IPS DF 6.9 (cell line): ENCODE data around the gene ZBTB6.

Experiments used
- DNase-seq: peaks from one replicate; pipeline ENCODE4 v3.0.0-alpha.2; 2013; ENCODE audit warnings: low read depth, low spot score
- H3K27ac ChIP-seq: one replicate; pipeline ENCODE4 v1.5.1; 2013; ENCODE audit warnings: low read length, control low read depth
- H3K27me3 ChIP-seq: 2 replicates; pipeline ENCODE4 v1.6.1; 2013; ENCODE audit warnings: mild to moderate bottlenecking, low read length; ENCODE audit not compliant: control insufficient read depth, insufficient read depth
- H3K36me3 ChIP-seq: 2 replicates; pipeline ENCODE4 v1.6.1; 2013; ENCODE audit warnings: low read length; ENCODE audit not compliant: control insufficient read depth, insufficient read depth
- H3K4me1 ChIP-seq: 2 replicates; pipeline ENCODE4 v1.6.1; 2013; ENCODE audit warnings: low read length; ENCODE audit not compliant: control insufficient read depth, insufficient read depth
- H3K4me3 ChIP-seq: 2 replicates; pipeline ENCODE4 v1.5.1; 2013; ENCODE audit warnings: mild to moderate bottlenecking, low read length
- H3K9me3 ChIP-seq: 2 replicates; pipeline ENCODE4 v1.6.1; 2013; ENCODE audit warnings: low read length, inconsistent platforms; ENCODE audit not compliant: control insufficient read depth, insufficient read depth
- WGBS: extraction: QIAGEN DNeasy Blood & Tissue Kit; methylation state at CpG from one replicate; pipeline ENCODE4 v1.1.7; 2013; ENCODE audit warnings: mixed read lengths, missing lambda C conversion rate; ENCODE audit not compliant: insufficient read length, insufficient coverage; 5-methylcytosine and 5-hydroxymethylcytosine counted together

The ZBTB6 gene

DNA sequence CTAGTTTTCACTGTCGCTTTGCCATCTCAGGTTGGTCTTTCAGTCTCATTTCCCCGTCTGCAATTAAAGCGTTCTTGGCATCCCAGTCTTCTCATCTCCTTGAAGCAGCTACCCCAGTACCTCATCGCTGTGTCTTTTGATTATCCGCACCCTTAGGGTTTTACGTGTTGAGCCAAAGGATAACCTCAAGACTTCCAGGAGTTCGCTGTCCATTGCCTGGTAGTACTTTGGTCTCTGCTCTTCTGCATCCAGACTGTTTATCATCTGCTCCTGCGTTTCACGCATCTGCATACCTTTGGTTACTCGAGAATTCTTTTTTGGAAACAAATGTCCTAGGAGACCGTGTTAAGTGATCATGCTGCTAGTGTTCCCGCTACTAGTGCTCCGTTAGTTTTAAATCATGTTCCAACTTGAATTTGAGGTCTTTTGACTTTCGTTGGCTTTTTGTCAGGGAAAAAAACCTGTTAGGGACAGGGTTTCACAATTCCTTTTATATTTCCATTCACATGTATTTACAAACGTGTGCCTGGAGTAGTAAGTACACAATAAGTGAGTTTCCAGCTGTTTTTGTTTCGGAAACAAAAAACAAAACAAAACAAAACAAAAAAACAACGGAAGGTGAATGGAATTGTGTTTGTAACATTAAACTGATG lies 28.6 kb upstream of the ZBTB6 start:
- DNase-seq = no peak
- H3K9me3 ChIP-seq = no peaks in the 10 kb centered on the region

DNA sequence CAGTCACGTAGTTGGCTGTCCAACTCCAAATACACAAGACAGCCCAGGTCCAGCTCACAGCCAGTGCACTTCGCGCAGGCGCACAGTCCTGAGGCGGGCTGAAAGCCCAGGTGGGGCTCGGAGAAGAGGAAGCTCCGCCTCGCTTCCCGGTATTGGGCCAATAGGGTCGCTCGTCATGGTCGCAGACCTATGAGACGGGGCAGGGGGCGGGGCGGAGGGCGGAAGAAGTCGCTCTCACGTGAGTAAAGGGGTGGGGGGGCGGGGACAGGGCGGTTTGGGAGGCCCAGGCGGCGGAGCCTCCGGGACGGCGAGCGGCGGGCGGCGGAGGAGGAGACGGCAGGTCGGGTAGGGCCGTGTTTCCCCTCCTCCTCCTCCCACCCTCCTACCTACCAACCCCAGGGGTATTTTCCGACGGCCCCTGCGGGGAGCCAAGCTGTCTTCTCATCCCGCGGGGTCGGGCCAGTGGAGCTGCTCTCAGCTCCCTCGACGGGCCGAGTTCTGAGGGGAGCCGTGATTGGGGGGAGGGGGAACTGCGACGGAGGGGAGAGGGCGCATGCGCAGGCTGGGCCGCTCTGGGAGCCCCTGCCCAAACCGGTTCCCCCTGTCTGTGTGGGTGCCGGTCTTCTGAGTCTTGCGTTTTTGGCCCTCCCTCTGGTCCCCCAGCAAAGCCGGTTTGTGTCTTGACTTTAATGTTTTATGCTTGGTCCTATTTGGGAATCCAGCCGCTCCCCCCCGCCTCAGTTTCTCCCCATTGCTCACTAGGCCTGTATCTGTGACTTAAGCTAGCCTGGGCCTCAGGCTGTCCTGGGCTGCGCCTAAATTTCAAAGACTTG lies 27.8 kb upstream of the ZBTB6 start, which contains the start of gene RABGAP1:
Gene RABGAP1 (plus strand): TSS at position 272 of the 833 bp plus-strand sequence. CDS start 16,040 bp downstream, outside the sequence.
- H3K36me3 ChIP-seq = no peaks in the 10 kb centered on the region; the same call in 1 of the 2 replicates
- H3K4me3 ChIP-seq = peak within 1 kb of the TSS; percentile 78; the same call in 1 of the 2 replicates
- no peaks in the 10 kb centered on the region for H3K4me1 ChIP-seq
- DNase-seq = peak; percentile 96
- no peak within 1 kb of the TSS for H3K27ac ChIP-seq
- no peaks in the 10 kb centered on the region for H3K9me3 ChIP-seq
- H3K27me3 ChIP-seq = no peaks in the 10 kb centered on the region
- no CpG with 5 or more reads among the region's 54 CpGs for WGBS

More for the DNA sequence above, 28.6 kb upstream of the ZBTB6 start:
- no peaks in the 10 kb centered on the region; the same call in 1 of the 2 replicates for H3K36me3 ChIP-seq
- H3K27me3 ChIP-seq = no peaks in the 10 kb centered on the region
- H3K27ac ChIP-seq = no peak overlapping the region
- no peaks in the 10 kb centered on the region for H3K4me1 ChIP-seq
- WGBS = no CpG with 5 or more reads among the region's 17 CpGs
- peak overlapping the region; percentile 78; the same call in 1 of the 2 replicates for H3K4me3 ChIP-seq

DNA sequence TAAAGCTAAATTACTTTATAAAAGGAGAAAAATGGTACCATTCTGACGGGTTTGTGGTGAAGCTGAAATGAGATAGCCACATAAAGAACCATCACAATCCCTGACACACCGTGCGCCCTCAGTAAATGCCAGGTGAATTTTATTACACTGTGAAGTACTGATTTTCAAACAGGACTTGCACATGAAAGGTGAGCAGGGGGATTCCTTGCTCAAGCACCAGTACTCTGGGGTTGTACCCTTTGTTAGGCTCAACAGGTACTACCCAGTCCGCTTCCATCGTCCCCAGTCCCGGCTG lies 27.3 kb upstream of the ZBTB6 start:
- no peaks in the 10 kb centered on the region; the same call in 1 of the 2 replicates for H3K36me3 ChIP-seq
- no peaks in the 10 kb centered on the region for H3K9me3 ChIP-seq
- no peaks in the 10 kb centered on the region for H3K27me3 ChIP-seq
- H3K4me1 ChIP-seq = no peaks in the 10 kb centered on the region
- WGBS = no CpG with 5 or more reads among the region's 6 CpGs
- H3K27ac ChIP-seq = no peak overlapping the region
- H3K4me3 ChIP-seq = no peak overlapping the region; the same call in 1 of the 2 replicates
- no peak for DNase-seq

DNA sequence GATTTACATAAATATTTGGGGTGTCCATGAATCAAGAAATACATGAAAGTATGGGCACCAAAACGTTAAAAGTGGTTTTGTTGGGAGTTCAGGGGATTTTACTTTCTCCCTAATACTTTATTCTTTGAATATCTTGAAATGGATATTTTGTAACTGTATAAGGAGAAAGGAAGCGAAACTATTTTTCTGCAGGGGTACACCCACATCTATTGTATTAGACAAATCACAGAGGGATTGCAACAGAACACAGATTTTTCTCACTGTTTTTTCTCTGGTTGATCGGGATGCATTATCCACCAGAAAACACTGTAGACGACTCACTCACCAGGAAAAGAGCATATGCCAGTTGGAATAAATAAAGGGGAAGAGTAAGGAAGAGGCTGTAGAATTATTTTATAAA lies 26.5 kb upstream of the ZBTB6 start:
- no peak for DNase-seq
- no peak overlapping the region for H3K27ac ChIP-seq
- no peaks in the 10 kb centered on the region for H3K4me1 ChIP-seq
- no peaks in the 10 kb centered on the region; the same call in 1 of the 2 replicates for H3K36me3 ChIP-seq
- H3K27me3 ChIP-seq = no peaks in the 10 kb centered on the region
- H3K4me3 ChIP-seq = no peak overlapping the region
- no peaks in the 10 kb centered on the region for H3K9me3 ChIP-seq
- WGBS = no CpG with 5 or more reads among the region's 4 CpGs

DNA sequence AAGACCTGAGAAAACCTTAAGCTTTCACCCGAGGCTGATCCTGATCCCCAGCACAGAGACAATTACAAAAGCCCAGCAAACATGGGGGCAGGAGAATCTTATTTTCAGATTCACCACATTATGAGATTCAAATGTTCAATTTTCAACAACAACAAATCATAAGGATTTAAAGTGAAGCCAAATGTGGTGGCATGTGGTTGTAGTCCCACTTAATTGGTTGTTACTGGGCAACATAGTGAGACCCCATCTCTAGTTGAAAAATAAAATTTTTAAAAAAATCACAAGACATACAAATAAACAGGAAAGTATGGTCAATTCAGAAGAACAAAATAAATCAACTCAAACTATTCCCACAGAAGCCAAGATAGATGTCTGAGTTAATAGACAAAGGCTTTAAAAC lies 23.8 kb upstream of the ZBTB6 start:
- H3K4me3 ChIP-seq = no peak overlapping the region
- no peak for DNase-seq
- WGBS = no CpG with 5 or more reads among the region's 1 CpG
- H3K27me3 ChIP-seq = no peaks in the 10 kb centered on the region
- no peaks in the 10 kb centered on the region for H3K4me1 ChIP-seq
- no peaks in the 10 kb centered on the region for H3K36me3 ChIP-seq
- no peaks in the 10 kb centered on the region for H3K9me3 ChIP-seq
- no peak overlapping the region for H3K27ac ChIP-seq

DNA sequence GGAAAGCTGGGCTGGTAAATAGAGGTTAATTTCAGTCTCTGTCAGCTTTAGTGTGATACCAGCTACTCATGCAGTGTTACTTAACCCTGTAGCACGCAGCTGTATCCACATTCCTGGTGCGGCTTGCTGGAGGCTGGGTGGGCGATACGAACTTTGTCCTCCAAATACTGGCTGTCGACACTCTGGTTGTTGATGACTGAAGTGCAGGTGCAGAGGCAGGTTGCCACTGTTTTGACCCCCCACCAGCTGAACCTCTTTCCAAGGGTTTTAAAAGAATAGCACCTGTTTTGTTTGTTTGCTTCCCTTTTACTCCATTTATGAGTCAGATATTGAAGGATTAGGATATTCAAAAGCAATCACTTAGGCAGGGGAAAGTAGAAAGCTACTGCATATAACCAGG lies 23.3 kb upstream of the ZBTB6 start:
- no peak for DNase-seq
- Histone ChIP-seq H3K9me3 (no peaks in the 10 kb centered on the region), H3K36me3 (no peaks in the 10 kb centered on the region), H3K27me3 (no peaks in the 10 kb centered on the region), H3K4me1 (no peaks in the 10 kb centered on the region), H3K4me3 (no peak overlapping the region), H3K27ac (no peak overlapping the region)
- WGBS = no CpG with 5 or more reads among the region's 5 CpGs

DNA sequence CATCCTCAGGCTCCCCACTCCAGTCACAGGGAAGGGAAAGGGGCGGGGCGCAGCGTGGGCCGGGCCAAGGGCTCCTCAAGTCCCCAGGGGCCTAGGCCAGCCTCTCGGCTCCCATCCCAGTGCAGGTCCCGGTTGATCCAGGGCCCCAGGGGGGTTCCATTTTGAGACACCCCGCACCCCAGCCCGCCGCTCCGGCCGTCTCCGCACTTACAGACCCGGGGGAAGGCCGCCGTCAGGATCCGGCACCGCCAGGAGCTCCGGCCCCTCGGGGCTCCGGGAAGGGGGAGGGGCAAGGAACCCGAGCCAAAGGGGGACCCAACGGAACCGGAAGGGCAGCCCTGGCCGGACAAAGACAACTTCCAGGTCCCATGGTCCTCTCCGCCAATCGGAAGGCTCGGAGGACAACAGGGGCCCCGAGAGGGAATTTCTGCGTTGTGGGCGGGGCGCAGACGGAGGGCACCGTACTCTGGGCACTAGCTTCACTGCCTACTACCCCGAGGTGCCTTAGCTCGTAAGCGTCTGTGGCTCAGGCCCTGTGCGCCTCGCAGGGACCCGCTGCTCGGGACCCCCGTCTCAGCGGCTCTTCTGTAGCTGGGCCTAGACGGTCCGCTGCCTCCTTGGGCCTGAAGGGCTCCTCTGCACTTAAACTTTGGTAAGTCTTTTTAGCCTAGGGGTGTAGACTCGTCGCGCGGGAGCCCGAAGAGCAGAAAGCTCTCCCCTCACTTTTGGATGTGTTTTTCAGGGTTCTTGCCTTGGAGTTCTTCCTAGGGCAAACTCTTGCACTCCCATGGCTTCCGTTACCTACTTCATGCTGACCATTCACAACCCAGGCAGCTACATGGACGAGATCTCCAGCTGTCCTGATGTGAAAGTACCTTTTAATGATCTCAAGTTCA lies 18.4 kb upstream of the ZBTB6 start, which contains the start of gene ZBTB26:
Gene ZBTB26 (minus strand): TSS at position 287 of the 896 bp plus-strand sequence. CDS start 11,578 bp downstream, outside the sequence.
- Histone ChIP-seq H3K27me3 (no peaks in the 10 kb centered on the region), H3K4me3 (peak within 1 kb of the TSS; percentile 91), H3K27ac (peak within 1 kb of the TSS; percentile 31), H3K9me3 (no peaks in the 10 kb centered on the region), H3K4me1 (no peaks in the 10 kb centered on the region), H3K36me3 (no peaks in the 10 kb centered on the region)
- no CpG with 5 or more reads among the region's 51 CpGs for WGBS
- DNase-seq = peak; percentile 93

DNA sequence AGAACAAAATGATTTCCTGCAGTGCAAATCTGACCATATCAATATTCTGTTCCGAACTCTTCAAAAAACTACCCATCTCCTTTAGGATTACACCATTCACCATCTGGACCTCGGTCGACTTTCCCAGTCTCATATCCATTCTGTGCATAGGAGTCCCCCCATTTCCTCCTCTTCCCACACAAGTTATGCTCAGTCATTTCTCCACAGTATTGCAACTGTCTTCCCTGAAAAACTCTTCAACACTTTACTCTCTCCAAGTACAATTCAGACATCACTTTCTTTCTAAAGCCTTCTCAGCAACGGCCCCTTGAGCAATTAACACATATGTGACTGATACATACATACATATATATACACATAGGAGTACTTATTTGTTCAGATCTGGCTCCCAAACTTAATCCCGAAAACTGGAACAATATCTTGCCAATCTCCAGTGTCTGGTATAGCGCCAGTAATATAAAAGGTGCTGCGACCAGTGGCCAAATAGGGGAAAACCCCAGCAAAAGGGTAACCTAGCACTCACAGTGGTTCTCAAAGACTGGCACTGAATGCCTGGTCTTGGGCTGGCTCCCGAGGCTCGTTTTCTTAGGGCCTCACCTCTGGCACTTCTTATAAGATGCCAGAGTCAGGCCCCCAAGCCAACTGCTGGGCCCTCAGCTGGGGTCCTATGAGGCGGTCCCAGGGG lies 17.6 kb upstream of the ZBTB6 start:
- Histone ChIP-seq H3K27ac (no peak overlapping the region), H3K4me1 (no peaks in the 10 kb centered on the region), H3K36me3 (no peaks in the 10 kb centered on the region), H3K4me3 (peak overlapping the region; percentile 91; the same call in 1 of the 2 replicates), H3K27me3 (no peaks in the 10 kb centered on the region), H3K9me3 (no peaks in the 10 kb centered on the region)
- no CpG with 5 or more reads among the region's 10 CpGs for WGBS
- no peak for DNase-seq

DNA sequence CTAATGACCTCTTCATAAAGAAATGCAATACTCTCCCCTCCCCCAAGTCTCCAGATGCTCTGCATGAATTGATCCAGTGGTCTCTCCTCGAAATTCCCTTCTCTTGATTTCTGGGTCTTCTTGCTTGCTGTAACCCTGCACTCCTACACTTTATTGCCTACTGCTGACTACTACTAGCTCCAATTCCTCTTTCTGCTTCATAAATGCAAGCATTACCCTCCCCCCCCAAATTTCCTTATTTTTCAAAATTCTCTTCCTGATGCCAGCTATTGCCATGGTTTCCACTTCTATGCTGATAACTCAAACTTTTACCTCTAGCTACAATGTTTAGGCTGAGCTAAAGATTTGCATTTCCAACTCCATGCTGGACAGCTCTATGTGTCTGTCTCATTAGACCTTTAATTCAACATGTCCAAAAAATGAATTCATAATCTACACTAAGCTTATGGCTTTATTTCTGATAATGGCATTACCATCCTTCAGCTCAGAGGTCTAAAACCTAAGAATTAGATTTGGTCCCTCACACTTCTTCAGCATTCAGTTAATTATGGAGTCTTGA lies 16.8 kb upstream of the ZBTB6 start:
- WGBS = no CpG with 5 or more reads among the region's 1 CpG
- no peak overlapping the region for H3K4me3 ChIP-seq

More for the DNA sequence above, 16.8 kb upstream of the ZBTB6 start:
- Histone ChIP-seq H3K9me3 (no peaks in the 10 kb centered on the region), H3K27me3 (no peaks in the 10 kb centered on the region), H3K27ac (no peak overlapping the region), H3K36me3 (no peaks in the 10 kb centered on the region), H3K4me1 (no peaks in the 10 kb centered on the region)
- DNase-seq = no peak
